Ishikawa (cell line): ENCODE results near the gene UST.

Experiments
- CEBPB ChIP-seq: IDR thresholded peaks from 2 replicates; pipeline ENCODE4 v1.6.1; 2012
- CREB1 ChIP-seq: IDR thresholded peaks from 2 replicates; pipeline ENCODE4 v1.6.1; 2012; ENCODE audit warnings: low read depth
- EGR1 ChIP-seq: IDR thresholded peaks from 2 replicates; pipeline ENCODE4 v1.6.1; 2012
- EP300 ChIP-seq: IDR thresholded peaks from 2 replicates; pipeline ENCODE4 v1.6.1; 2012; ENCODE audit warnings: borderline replicate concordance
- FOXM1 ChIP-seq: IDR thresholded peaks from 2 replicates; pipeline ENCODE4 v1.6.1; 2012; ENCODE audit warnings: low read depth, borderline replicate concordance
- MAX ChIP-seq: IDR thresholded peaks from 2 replicates; pipeline ENCODE4 v1.6.1; 2012
- NFIC ChIP-seq: IDR thresholded peaks from 2 replicates; pipeline ENCODE4 v1.6.1; 2012
- RAD21 ChIP-seq: IDR thresholded peaks from 2 replicates; pipeline ENCODE4 v1.6.1; 2012; ENCODE audit warnings: low read depth
- REST ChIP-seq: IDR thresholded peaks from 2 replicates; pipeline ENCODE4 v1.6.1; 2012; ENCODE audit warnings: low read depth, mild to moderate bottlenecking
- TAF1 ChIP-seq: IDR thresholded peaks from 2 replicates; pipeline ENCODE4 v1.6.1; 2012; ENCODE audit warnings: low read depth, mild to moderate bottlenecking
- TCF12 ChIP-seq: IDR thresholded peaks from 2 replicates; pipeline ENCODE4 v1.6.1; 2012; ENCODE audit warnings: low read depth
- TEAD4 ChIP-seq: IDR thresholded peaks from 2 replicates; pipeline ENCODE4 v1.6.1; 2012
- USF1 ChIP-seq: IDR thresholded peaks from 2 replicates; pipeline ENCODE4 v1.6.1; 2012
- YY1 ChIP-seq: IDR thresholded peaks from 2 replicates; pipeline ENCODE4 v1.6.1; 2012; ENCODE audit warnings: low read depth
- ZBTB7A ChIP-seq: IDR thresholded peaks from 2 replicates; pipeline ENCODE4 v1.6.1; 2012; ENCODE audit warnings: low read depth

Gene UST

GRCh38 chr6:149064660-149065015 is 317.8 kb downstream of the UST start:
- no peak for TF ChIP-seq YY1
- TF ChIP-seq TEAD4: no peak
- no peak for TF ChIP-seq RAD21

GRCh38 chr6:149065121-149065520 is 318.3 kb downstream of the UST start:
- TF ChIP-seq USF1 (no peak), EP300 (no peak), TEAD4 (no peak), YY1 (no peak), CREB1 (no peak)

- no peak for TF ChIP-seq REST
- TF ChIP-seq USF1: no peak
- TF ChIP-seq YY1: no peak
- TF ChIP-seq FOXM1: no peak
- no peak for TF ChIP-seq CREB1
- no peak for TF ChIP-seq EP300
- no peak for TF ChIP-seq MAX
- TF ChIP-seq NFIC: no peak
- TF ChIP-seq RAD21: no peak
- TF ChIP-seq TAF1: no peak
- no peak for TF ChIP-seq EGR1
- no peak for TF ChIP-seq ZBTB7A
- TF ChIP-seq CEBPB: no peak
- no peak for TF ChIP-seq TEAD4
- TF ChIP-seq TCF12: no peak
These were observed 319.1 kb downstream of the UST start for GRCh38 chr6:149065658-149066556.

- TF ChIP-seq MAX: no peak
- no peak for TF ChIP-seq FOXM1
- no peak for TF ChIP-seq CREB1
- TF ChIP-seq ZBTB7A: no peak
- no peak for TF ChIP-seq EGR1
- no peak for TF ChIP-seq TCF12
- no peak for TF ChIP-seq NFIC
- TF ChIP-seq EP300: no peak
- TF ChIP-seq USF1: no peak
- no peak for TF ChIP-seq RAD21
- no peak for TF ChIP-seq CEBPB
- TF ChIP-seq YY1: no peak
- no peak for TF ChIP-seq TAF1
- no peak for TF ChIP-seq TEAD4
These were observed 325.2 kb downstream of the UST start for GRCh38 chr6:149071997-149072396.

- TF ChIP-seq RAD21: no peak
These were observed 328.0 kb downstream of the UST start for GRCh38 chr6:149074832-149075258.

GRCh38 chr6:149075616-149076354 is 329.0 kb downstream of the UST start:
- no peak for TF ChIP-seq FOXM1
- TF ChIP-seq TEAD4: no peak
- no peak for TF ChIP-seq EGR1
- TF ChIP-seq CEBPB: no peak
- no peak for TF ChIP-seq MAX
- TF ChIP-seq NFIC: no peak
- TF ChIP-seq YY1: no peak
- no peak for TF ChIP-seq RAD21
- TF ChIP-seq USF1: no peak
- no peak for TF ChIP-seq CREB1
- TF ChIP-seq EP300: no peak
